SK-N-SH treated with all-trans-retinoic acid at 6 μM for 48 hours (cell line): ENCODE measurements around the gene NLGN2.

Experiments used
- ATAC-seq: fragments of 200-7000 bp; cut with Tn5 transposase; 3 replicates; pipeline ENCODE4 v1.9.1; 2020; ENCODE audit warnings: mild to moderate bottlenecking, moderate library complexity
- CREB5 ChIP-seq: fragments of 250-450 bp; sonication (Bioruptor Pico); IDR thresholded peaks from 2 replicates; pipeline ENCODE4 v1.5.1; 2020; ENCODE audit warnings: low read depth, mild to moderate bottlenecking, moderate library complexity
- CSDC2 ChIP-seq: fragments of 250-450 bp; sonication (Bioruptor Pico); IDR thresholded peaks from 2 replicates; pipeline ENCODE4 v1.5.0; 2020; ENCODE audit warnings: mild to moderate bottlenecking, moderate library complexity
- CSRNP3 ChIP-seq: fragments of 250-450 bp; sonication (Bioruptor Pico); IDR thresholded peaks from 2 replicates; pipeline ENCODE4 v1.5.1; 2021; ENCODE audit warnings: mild to moderate bottlenecking, moderate library complexity
- ESRRG ChIP-seq: fragments of 250-450 bp; sonication (Bioruptor Pico); IDR thresholded peaks from 2 replicates; pipeline ENCODE4 v1.6.1; 2021; ENCODE audit warnings: mild to moderate bottlenecking
- GLIS3 ChIP-seq: fragments of 250-450 bp; sonication (Bioruptor Pico); IDR thresholded peaks from 2 replicates; pipeline ENCODE4 v1.5.0; 2020; ENCODE audit warnings: mild to moderate bottlenecking, moderate library complexity
- ISL1 ChIP-seq: fragments of 250-450 bp; sonication (Bioruptor Pico); IDR thresholded peaks from 2 replicates; pipeline ENCODE4 v2.1.2; 2022; ENCODE audit warnings: mild to moderate bottlenecking, moderate library complexity
- OSR1 ChIP-seq: fragments of 250-450 bp; sonication (Bioruptor Pico); IDR thresholded peaks from 2 replicates; pipeline ENCODE4 v1.8.0; 2022; ENCODE audit warnings: moderate library complexity, mild to moderate bottlenecking, inconsistent platforms
- POU6F1 ChIP-seq: fragments of 250-450 bp; sonication (Bioruptor Pico); IDR thresholded peaks from 2 replicates; pipeline ENCODE4 v1.8.0; 2021; ENCODE audit warnings: low read depth, mild to moderate bottlenecking, moderate library complexity, borderline replicate concordance
- PPARA ChIP-seq: fragments of 250-450 bp; sonication (Bioruptor Pico); IDR thresholded peaks from 2 replicates; pipeline ENCODE4 v1.5.0; 2020; ENCODE audit warnings: mild to moderate bottlenecking, borderline replicate concordance
- RARB ChIP-seq: fragments of 250-450 bp; sonication (Bioruptor Pico); IDR thresholded peaks from 2 replicates; pipeline ENCODE4 v1.8.0; 2021; ENCODE audit warnings: mild to moderate bottlenecking, moderate library complexity
- SNAI2 ChIP-seq: fragments of 250-450 bp; sonication (Bioruptor Pico); IDR thresholded peaks from 2 replicates; pipeline ENCODE4 v1.5.0; 2020; ENCODE audit warnings: mild to moderate bottlenecking, moderate library complexity
- TCF4 ChIP-seq: fragments of 250-450 bp; sonication (Bioruptor Pico); IDR thresholded peaks from 2 replicates; pipeline ENCODE4 v1.8.0; 2021; ENCODE audit warnings: mild to moderate bottlenecking, moderate library complexity, borderline replicate concordance
- TSHZ2 ChIP-seq: fragments of 250-450 bp; sonication (Bioruptor Pico); IDR thresholded peaks from 2 replicates; pipeline ENCODE4 v1.5.0; 2020; ENCODE audit warnings: mild to moderate bottlenecking, moderate library complexity
- ZC3H10 ChIP-seq: fragments of 250-450 bp; sonication (Bioruptor Pico); IDR thresholded peaks from 2 replicates; pipeline ENCODE4 v1.5.1; 2021; ENCODE audit warnings: mild to moderate bottlenecking, moderate library complexity
- ZFP3 ChIP-seq: fragments of 250-450 bp; sonication (Bioruptor Pico); IDR thresholded peaks from 2 replicates; pipeline ENCODE4 v1.5.0; 2020; ENCODE audit warnings: mild to moderate bottlenecking, moderate library complexity
- ZFP30 ChIP-seq: fragments of 450-650 bp; formaldehyde crosslinking; IDR thresholded peaks from 2 replicates; pipeline ENCODE4 v1.5.0; 2022; ENCODE audit warnings: mild to moderate bottlenecking, moderate library complexity
- ZNF565 ChIP-seq: fragments of 450-650 bp; formaldehyde crosslinking; conservative IDR thresholded peaks from 2 replicates; pipeline ENCODE4 v1.5.0; 2020; ENCODE audit warnings: low read depth, mild to moderate bottlenecking, moderate library complexity
- ZNF70 ChIP-seq: fragments of 450-650 bp; formaldehyde crosslinking; IDR thresholded peaks from 2 replicates; pipeline ENCODE4 v1.5.0; 2020; ENCODE audit warnings: mild to moderate bottlenecking, moderate library complexity
- ZNF8 ChIP-seq: fragments of 450-650 bp; formaldehyde crosslinking; IDR thresholded peaks from 2 replicates; pipeline ENCODE4 v1.5.0; 2020; ENCODE audit warnings: mild to moderate bottlenecking, moderate library complexity

The NLGN2 gene

GRCh38 chr17:7389924-7390910 is 17.4 kb upstream of the NLGN2 start:
- no peak for ATAC-seq
- TF ChIP-seq ISL1 (CRISPR knock-in tag): no peak
- no peak for TF ChIP-seq TCF4 (CRISPR knock-in tag)
- no peak for TF ChIP-seq ZNF565 (CRISPR knock-in tag)
- no peak for TF ChIP-seq ZFP3
- TF ChIP-seq TSHZ2: no peak
- no peak for TF ChIP-seq ZNF8
- no peak for TF ChIP-seq ZC3H10 (CRISPR knock-in tag)
- TF ChIP-seq POU6F1 (CRISPR knock-in tag): no peak
- no peak for TF ChIP-seq SNAI2 (CRISPR knock-in tag)
- TF ChIP-seq ZNF70: no peak
- TF ChIP-seq OSR1: no peak
- no peak for TF ChIP-seq CREB5 (CRISPR knock-in tag)
- no peak for TF ChIP-seq GLIS3

- ATAC-seq: no peak
- TF ChIP-seq ZFP30 (CRISPR knock-in tag) (no peak), CSDC2 (CRISPR knock-in tag) (no peak), ISL1 (CRISPR knock-in tag) (no peak), ESRRG (CRISPR knock-in tag) (no peak), RARB (CRISPR knock-in tag) (no peak), OSR1 (no peak), POU6F1 (CRISPR knock-in tag) (no peak), TSHZ2 (no peak)
These were observed 16.3 kb upstream of the NLGN2 start for GRCh38 chr17:7391307-7391706.

- ATAC-seq: no peak
- no peak for TF ChIP-seq POU6F1 (CRISPR knock-in tag)
- TF ChIP-seq CREB5 (CRISPR knock-in tag): no peak
- no peak for TF ChIP-seq PPARA (CRISPR knock-in tag)
- no peak for TF ChIP-seq CSDC2 (CRISPR knock-in tag)
- no peak for TF ChIP-seq ESRRG (CRISPR knock-in tag)
- no peak for TF ChIP-seq ZC3H10 (CRISPR knock-in tag)
- TF ChIP-seq RARB (CRISPR knock-in tag): no peak
- TF ChIP-seq CSRNP3 (CRISPR knock-in tag): no peak
- no peak for TF ChIP-seq ZNF70
- TF ChIP-seq GLIS3: no peak
- no peak for TF ChIP-seq ISL1 (CRISPR knock-in tag)
- no peak for TF ChIP-seq ZNF565 (CRISPR knock-in tag)
These were observed 14.7 kb upstream of the NLGN2 start for GRCh38 chr17:7392696-7393612.
